ENCODE measurements around the gene GAB3. TPM values are rescaled to one million over a fixed set of nuclear protein-coding genes. Genes with fewer than 3 reads are reported as not detected.

Gene GAB3
- total and polyA plus RNA-seq, 2 of the 4 experiments (the other 2 are of a cell fraction) = 2.2 to 3.7 TPM

DNA sequence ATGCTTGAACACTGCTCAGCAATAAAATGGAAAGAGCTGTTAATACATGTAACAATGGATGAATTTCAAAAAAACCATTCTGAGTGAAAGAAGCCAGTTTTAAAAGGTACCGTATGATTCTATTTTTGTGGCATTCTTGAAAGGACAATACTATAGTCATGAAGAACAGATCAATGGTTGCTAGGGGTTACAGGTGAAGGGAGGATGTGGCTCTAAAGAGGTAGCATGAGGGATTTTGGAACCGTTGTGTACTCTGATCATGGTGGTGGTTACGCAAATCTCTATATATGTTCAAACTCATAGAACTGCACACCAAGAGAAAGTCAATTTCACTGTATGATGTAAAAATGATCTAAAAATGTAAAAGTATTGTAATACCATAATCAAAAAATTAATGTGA, 57.5 kb downstream of the GAB3 start:
- H3K9me1 ChIP-seq (ENCODE audit: insufficient read depth, low read length) = no peaks in the 10 kb centered on the region
- no TSS peak for BruUV-seq (replicated peaks)
- TF ChIP-seq NFE2L2 (IDR thresholded peaks at IDR 0.05; ENCODE audit: low read depth, low read length) = no peak
- TF ChIP-seq CHD1 (IDR thresholded peaks at IDR 0.05; ENCODE audit: low read depth, low read length) = no peak
- TF ChIP-seq FOS (IDR thresholded peaks at IDR 0.05; ENCODE audit: low read depth, low read length) = no peak
- no peak for TF ChIP-seq RCOR1 (IDR thresholded peaks at IDR 0.05; ENCODE audit: insufficient replicate concordance, low read length)
- TF ChIP-seq SMC3 (IDR thresholded peaks at IDR 0.05; ENCODE audit: low read depth, low read length) = no peak
- no peak for TF ChIP-seq BHLHE40 (IDR thresholded peaks at IDR 0.05; ENCODE audit: low read depth, low read length)
- TF ChIP-seq, protein P1, sequence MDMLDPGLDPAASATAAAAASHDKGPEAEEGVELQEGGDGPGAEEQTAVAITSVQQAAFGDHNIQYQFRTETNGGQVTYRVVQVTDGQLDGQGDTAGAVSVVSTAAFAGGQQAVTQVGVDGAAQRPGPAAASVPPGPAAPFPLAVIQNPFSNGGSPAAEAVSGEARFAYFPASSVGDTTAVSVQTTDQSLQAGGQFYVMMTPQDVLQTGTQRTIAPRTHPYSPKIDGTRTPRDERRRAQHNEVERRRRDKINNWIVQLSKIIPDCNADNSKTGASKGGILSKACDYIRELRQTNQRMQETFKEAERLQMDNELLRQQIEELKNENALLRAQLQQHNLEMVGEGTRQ (IDR thresholded peaks at IDR 0.05; ENCODE audit: low read depth, low read length) = no peak
- no peak for TF ChIP-seq POLR2A (IDR thresholded peaks at IDR 0.05; ENCODE audit: low read depth, low read length)
- TF ChIP-seq, protein P2, sequence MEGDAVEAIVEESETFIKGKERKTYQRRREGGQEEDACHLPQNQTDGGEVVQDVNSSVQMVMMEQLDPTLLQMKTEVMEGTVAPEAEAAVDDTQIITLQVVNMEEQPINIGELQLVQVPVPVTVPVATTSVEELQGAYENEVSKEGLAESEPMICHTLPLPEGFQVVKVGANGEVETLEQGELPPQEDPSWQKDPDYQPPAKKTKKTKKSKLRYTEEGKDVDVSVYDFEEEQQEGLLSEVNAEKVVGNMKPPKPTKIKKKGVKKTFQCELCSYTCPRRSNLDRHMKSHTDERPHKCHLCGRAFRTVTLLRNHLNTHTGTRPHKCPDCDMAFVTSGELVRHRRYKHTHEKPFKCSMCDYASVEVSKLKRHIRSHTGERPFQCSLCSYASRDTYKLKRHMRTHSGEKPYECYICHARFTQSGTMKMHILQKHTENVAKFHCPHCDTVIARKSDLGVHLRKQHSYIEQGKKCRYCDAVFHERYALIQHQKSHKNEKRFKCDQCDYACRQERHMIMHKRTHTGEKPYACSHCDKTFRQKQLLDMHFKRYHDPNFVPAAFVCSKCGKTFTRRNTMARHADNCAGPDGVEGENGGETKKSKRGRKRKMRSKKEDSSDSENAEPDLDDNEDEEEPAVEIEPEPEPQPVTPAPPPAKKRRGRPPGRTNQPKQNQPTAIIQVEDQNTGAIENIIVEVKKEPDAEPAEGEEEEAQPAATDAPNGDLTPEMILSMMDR (conservative IDR thresholded peaks at IDR 0.05; ENCODE audit: low read depth, low read length) = no peak
- TF ChIP-seq MAZ (IDR thresholded peaks at IDR 0.05; ENCODE audit: borderline replicate concordance, low read depth, low read length) = no peak
- TF ChIP-seq MXI1 (IDR thresholded peaks at IDR 0.05; ENCODE audit: borderline replicate concordance, low read depth, low read length) = no peak
- TF ChIP-seq RFX5 (IDR thresholded peaks at IDR 0.05; ENCODE audit: low read depth, low read length) = no peak
- TF ChIP-seq RAD21 (IDR thresholded peaks at IDR 0.05; ENCODE audit: low read length) = no peak
- no peak for TF ChIP-seq CEBPB (IDR thresholded peaks at IDR 0.05; ENCODE audit: low read depth, low read length)
- TF ChIP-seq, protein P3, sequence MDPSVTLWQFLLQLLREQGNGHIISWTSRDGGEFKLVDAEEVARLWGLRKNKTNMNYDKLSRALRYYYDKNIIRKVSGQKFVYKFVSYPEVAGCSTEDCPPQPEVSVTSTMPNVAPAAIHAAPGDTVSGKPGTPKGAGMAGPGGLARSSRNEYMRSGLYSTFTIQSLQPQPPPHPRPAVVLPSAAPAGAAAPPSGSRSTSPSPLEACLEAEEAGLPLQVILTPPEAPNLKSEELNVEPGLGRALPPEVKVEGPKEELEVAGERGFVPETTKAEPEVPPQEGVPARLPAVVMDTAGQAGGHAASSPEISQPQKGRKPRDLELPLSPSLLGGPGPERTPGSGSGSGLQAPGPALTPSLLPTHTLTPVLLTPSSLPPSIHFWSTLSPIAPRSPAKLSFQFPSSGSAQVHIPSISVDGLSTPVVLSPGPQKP (IDR thresholded peaks at IDR 0.05; ENCODE audit: borderline replicate concordance, low read depth, low read length) = no peak
- no peak for TF ChIP-seq MAFK (IDR thresholded peaks at IDR 0.05; ENCODE audit: low read depth, low read length)
- no peak overlapping the region for H2BK120ac ChIP-seq (ENCODE audit: low read depth, low read length)
- H3K4me2 ChIP-seq (ENCODE audit: low read depth, low read length) = no peak overlapping the region
- ChIA-PET POLR2A (ENCODE audit: unreplicated experiment) (no interaction called here), CTCF (no interaction called here)
- no peak overlapping the region for H3K56ac ChIP-seq (ENCODE audit: extremely low read depth, insufficient read depth, low read length)
- H3K18ac ChIP-seq (ENCODE audit: low read depth, low read length) = no peak overlapping the region
- no peak overlapping the region for H2BK20ac ChIP-seq (ENCODE audit: low read depth, low read length)
- dilution Hi-C loops (cut with HindIII; ENCODE audit: low sequenced_read_pairs, unreplicated experiment) = no loop called here
- intact Hi-C loops (cut with micrococcal nuclease) = no loop called here
- H2AK5ac ChIP-seq (ENCODE audit: low read depth, low read length) = no peak overlapping the region
- DNase-seq = no peak
- no peak for ATAC-seq (ENCODE audit: low read depth)
- no peak overlapping the region for H2AK9ac ChIP-seq (replicated peaks; ENCODE audit: low read depth, low read length, poor library complexity)
- no peaks in the 10 kb centered on the region for H3K79me1 ChIP-seq (ENCODE audit: low read depth in 1 of 2, low read length in 2 of 2)
- H3K9ac ChIP-seq (ENCODE audit: low read depth, low read length) = no peak overlapping the region
- no peak overlapping the region for H3K14ac ChIP-seq (replicated peaks; ENCODE audit: low read depth, low read length)
- no peaks in the 10 kb centered on the region for H4K20me1 ChIP-seq (ENCODE audit: insufficient read depth, low read length)
- no peak overlapping the region for H4K8ac ChIP-seq (ENCODE audit: low read depth in 2 of 2, low read length in 2 of 2)
- H3K4ac ChIP-seq (ENCODE audit: low read depth, low read length) = no peak overlapping the region
- H3K27me3 ChIP-seq (ENCODE audit: control insufficient read depth, insufficient read depth, low read length) = no peaks in the 10 kb centered on the region
- no peak overlapping the region for H4K91ac ChIP-seq (ENCODE audit: insufficient read depth, low read depth, low read length)
- H3K9me3 ChIP-seq (ENCODE audit: control insufficient read depth, insufficient read depth, low read length) = no peaks in the 10 kb centered on the region
- no peaks in the 10 kb centered on the region for H3K36me3 ChIP-seq (ENCODE audit: control insufficient read depth, insufficient read depth, low read length)
- WGBS, 2 experiments (ENCODE audit: extremely low coverage in 2 of 2, insufficient read length in 1 of 2) = no CpG with 5 or more reads among the region's 3 CpGs
- no peak overlapping the region for H2BK5ac ChIP-seq (ENCODE audit: low read depth, low read length, poor library complexity, severe bottlenecking)
- no peak overlapping the region for H3K4me3 ChIP-seq (ENCODE audit: insufficient read depth, low read depth, low read length)
- no peak overlapping the region for H2AFZ ChIP-seq (replicated peaks; ENCODE audit: low read length, poor library complexity)
- H4K5ac ChIP-seq (ENCODE audit: low read depth, low read length) = no peak overlapping the region
- in situ Hi-C loops (cut with MboI; ENCODE audit: low sequenced_read_pairs) = no loop called here
- H2BK15ac ChIP-seq (ENCODE audit: low read depth, low read length) = no peak overlapping the region
- H3K4me1 ChIP-seq (ENCODE audit: control insufficient read depth, insufficient read depth, low read length) = peaks cover 8% of the 10 kb centered on the region
- H3K23ac ChIP-seq (ENCODE audit: low read depth, low read length) = no peak overlapping the region
- no peak overlapping the region for H3K27ac ChIP-seq (ENCODE audit: insufficient read depth, low read length)
